Heart left ventricle (tissue), 16 donors: ENCODE data around the gene MN1. TPM values are rescaled to one million over a fixed set of nuclear protein-coding genes. Genes with fewer than 3 reads are reported as not detected.

Source experiments
- ATAC-seq, 4 donors: fragments of 200-7000 bp; cut with Tn5 transposase; one replicate each; pipeline ENCODE4 v1.9.1; 2020 to 2022; ENCODE audit warnings: moderate library complexity in 4 of 4, mild to moderate bottlenecking in 3 of 4, moderate number of reproducible peaks in 1 of 4
- DNase-seq, 5 donors: peaks; one replicate each; pipeline ENCODE4 v3.0.0-alpha.2; 2020
- H3K27ac ChIP-seq, 12 donors: fragments of 200-600 bp; sonication (generic) in 4 of 12; one replicate each; pipeline versions ENCODE4 v1.5.0 to v1.8.0; 2016 to 2022; ENCODE audit warnings: mild to moderate bottlenecking in 2 of 12
- H3K27me3 ChIP-seq, 9 donors: fragments of 200-600 bp; sonication (generic) in 2 of 9; one replicate each; pipeline versions ENCODE4 v1.5.1 to v1.8.0; 2016 to 2022; ENCODE audit warnings: mild to moderate bottlenecking in 3 of 9
- H3K36me3 ChIP-seq, 9 donors: fragments of 200-600 bp; sonication (generic) in 2 of 9; one replicate each; pipeline versions ENCODE4 v1.5.0 to v1.8.0; 2018 to 2022; ENCODE audit warnings: mild to moderate bottlenecking in 2 of 9
- H3K4me1 ChIP-seq, 12 donors: fragments of 200-600 bp; sonication (generic) in 4 of 12; one replicate each; pipeline versions ENCODE4 v1.5.0 to v1.8.0; 2016 to 2022; ENCODE audit warnings: mild to moderate bottlenecking in 3 of 12
- H3K4me3 ChIP-seq, 12 donors: fragments of 200-600 bp; sonication (generic) in 4 of 12; one replicate each; pipeline versions ENCODE4 v1.5.0 to v1.8.0; 2017 to 2022; ENCODE audit warnings: mild to moderate bottlenecking in 9 of 12, moderate library complexity in 4 of 12
- H3K9me3 ChIP-seq, 12 donors: fragments of 200-600 bp; sonication (generic) in 4 of 12; one replicate each; pipeline versions ENCODE4 v1.5.0 to v1.8.0; 2016 to 2022; ENCODE audit warnings: mild to moderate bottlenecking in 1 of 12
- CTCF ChIP-seq, 12 donors: fragments of 200-600 bp; sonication (generic) in 4 of 12; IDR thresholded peaks; one replicate each; pipeline versions ENCODE4 v1.5.0 to v1.8.0; 2018 to 2022; ENCODE audit warnings: antibody characterized with exemption in 12 of 12, mild to moderate bottlenecking in 5 of 12
- POLR2A ChIP-seq, 2 donors: fragments of 450-650 bp; IDR thresholded peaks; one replicate each; pipeline ENCODE4 v1.6.1; 2017; ENCODE audit warnings: antibody characterized with exemption in 2 of 2, mild to moderate bottlenecking in 2 of 2, moderate library complexity in 2 of 2
- WGBS, 4 donors: extraction: QIAGEN DNeasy Blood & Tissue Kit in 2 of 4; methylation state at CpG; one replicate each; pipeline versions ENCODE4 v1.1.5 to v1.1.7; 2013 to 2018; 5-methylcytosine and 5-hydroxymethylcytosine counted together
- intact Hi-C, 10 donors: fragments of 100-400 bp; cut with DNase I; formaldehyde crosslinking; loops; one replicate each; pipeline versions ENCODE4 v1.11.1 to v1.14.2; 2022
- polyA plus RNA-seq, 2 donors: library from polyadenylated mRNA; stranded (reverse); fragments of 200-250 nt; gene quantifications; one replicate each; pipeline ENCODE4 v1.2.3, GENCODE V29; 2013
- total RNA-seq, 9 donors: library from RNA; depleted of rRNA in 2 of 9; stranded (reverse); fragments of >200 nt in 2 of 9; fragmentation: NEBNext Ultra II Directional in 3 of 9; extraction: Animal tissue kit (Norgen Biotek cat#: 25700) in 3 of 9; gene quantifications; one replicate each; pipeline versions ENCODE4 v1.1.0 to v1.2.4, GENCODE V29; 2016 to 2023
- donor health status: ischemic (EF 13 %, LVEDD 7.1; RV severe dilation, severe dysfunction).
- donor health status: healthy with polysubstance abuse.
- donor health status: DM: no; HTN: yes; CAD: no.
- donor health status: DM: no; HTN: no; CAD: no.
- donor health status: ischemic (EF 25% LVEDD 6.9; RV normal size, moderate dysfunction).
- donor health status: ischemic (EF 25% LVEDD 5.7; RV mildly dilated, moderate dysfunction).
- donor health status: healthy.
- donor health status: DM: yes; HTN: yes; CAD: no.
- donor health status: ischemic (EF 35%, LVEDD 5.7; RV mildly dilated, moderate dysfunction).
- donor health status: nonischemic (EF 11% LVEDD 7.7; RV severe dilation, severe dysfunction).
- donor health status: DM: yes; HTN: yes; CAD: no.
- donor health status: PGD.
- donor health status: ischemic (EF 29% LVEDD 5.4; RV normal size, mild dysfunction).
- donor health status: nonischemic (EF 23%, LVEDD 6.1; RV moderate dilation, normal function).

Gene MN1
- total and polyA plus RNA-seq, 11 donors, result 1.7 to 10.3 (median 4.9) TPM

GRCh38 chr22:27790376-27791158, 11.0 kb downstream of the MN1 start:
- WGBS, 4 donors, result 53 to 65% (median 59%) methylated on average over 22 to 25 of the region's 25 CpGs
- DNase-seq, result peak in 1 of 5 donors; percentile 43
- Histone ChIP-seq H3K27ac (peak overlapping the region; percentile 13 to 65 (median 37)), H3K9me3 (no peaks in the 10 kb centered on the region), H3K4me1 (peaks cover 0 to 46% (median 10%) of the 10 kb centered on the region in 12 donors), H3K4me3 (peak overlapping the region in 5 of 12 donors; percentile 14 to 83 (median 20)), H3K36me3 (peaks cover 0 to 5% (median 0%) of the 10 kb centered on the region in 9 donors), H3K27me3 (no peaks in the 10 kb centered on the region)
- TF ChIP-seq POLR2A (IDR thresholded peaks at IDR 0.05) (no peak), CTCF (IDR thresholded peaks at IDR 0.05) (no peak)
- peak in 3 of 4 donors; percentile 58 to 78 (median 70) for ATAC-seq
- intact Hi-C loops, result loop anchor here in 2 of 10 donors (10.0 kb wide), 2 partner anchors 126 to 156 kb away; no protein-coding TSS in a partner anchor

- no peak for ATAC-seq
- WGBS, 4 donors, result 91 to 94% (median 92%) methylated on average over 20 of the region's 20 CpGs
- Histone ChIP-seq H3K4me1 (peaks cover 0 to 48% (median 10%) of the 10 kb centered on the region in 12 donors), H3K27me3 (no peaks in the 10 kb centered on the region), H3K27ac (peak overlapping the region in 1 of 12 donors; percentile 24), H3K9me3 (no peaks in the 10 kb centered on the region), H3K36me3 (peaks cover 0 to 5% (median 0%) of the 10 kb centered on the region in 9 donors), H3K4me3 (no peak overlapping the region)
- TF ChIP-seq POLR2A (IDR thresholded peaks at IDR 0.05) (no peak), CTCF (IDR thresholded peaks at IDR 0.05) (no peak)
- peak in 1 of 5 donors; percentile 16 for DNase-seq
- intact Hi-C loops, result loop anchor here in 1 of 10 donors (10.0 kb wide), 1 partner anchor 64 kb away; no protein-coding TSS in a partner anchor
These were observed 12.9 kb downstream of the MN1 start for GRCh38 chr22:27788500-27789288.

GRCh38 chr22:27786965-27787364, 14.6 kb downstream of the MN1 start:
- peak overlapping the region in 4 of 12 donors; percentile 40 to 65 (median 56) for H3K27ac ChIP-seq
- no peak for ATAC-seq
- intact Hi-C loops, result loop anchor here in 1 of 10 donors (10.0 kb wide), 1 partner anchor 62 kb away; no protein-coding TSS in a partner anchor
- H3K9me3 ChIP-seq, result no peaks in the 10 kb centered on the region
- H3K4me1 ChIP-seq, result peaks cover 0 to 51% (median 10%) of the 10 kb centered on the region in 12 donors
- H3K36me3 ChIP-seq, result peaks cover 0 to 5% (median 0%) of the 10 kb centered on the region in 9 donors
- TF ChIP-seq POLR2A (IDR thresholded peaks at IDR 0.05) (no peak), CTCF (IDR thresholded peaks at IDR 0.05) (no peak)
- no peak for DNase-seq
- H3K27me3 ChIP-seq, result no peaks in the 10 kb centered on the region
- 88 to 95% (median 92%) methylated on average over 13 of the region's 13 CpGs for WGBS, 4 donors
- no peak overlapping the region for H3K4me3 ChIP-seq
